Islet precursor cell (in vitro differentiated cells): ENCODE data around the gene SPIB.
"Not testable (repeated sequence)": the region's sequence is repeated elsewhere in the genome, so short reads cannot be mapped to it uniquely, and the experiment has no call there.

Experiments
- DNase-seq: peaks from one replicate; pipeline ENCODE4 v3.0.0-alpha.2; 2018

SPIB gene

DNA sequence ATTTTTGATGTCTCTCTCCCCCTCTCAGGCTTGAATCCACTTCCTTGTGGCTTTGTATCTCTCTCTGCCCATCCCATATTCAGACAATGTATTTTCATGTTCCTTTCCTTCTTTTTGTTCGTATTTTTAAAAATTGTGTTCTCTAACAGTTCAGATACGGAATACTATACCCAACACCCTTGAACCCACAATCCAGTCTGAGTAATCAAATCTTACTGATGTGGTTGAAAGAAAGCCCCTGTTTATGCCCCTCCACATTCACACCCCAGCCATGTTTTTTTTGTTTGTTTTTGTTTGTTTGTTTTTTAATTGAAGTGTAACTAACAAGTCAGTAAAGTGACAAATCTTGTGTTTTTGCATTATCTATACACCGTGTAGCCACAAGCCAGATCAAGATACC lies 1.4 kb downstream of the SPIB start:
- DNase-seq = no peak

DNA sequence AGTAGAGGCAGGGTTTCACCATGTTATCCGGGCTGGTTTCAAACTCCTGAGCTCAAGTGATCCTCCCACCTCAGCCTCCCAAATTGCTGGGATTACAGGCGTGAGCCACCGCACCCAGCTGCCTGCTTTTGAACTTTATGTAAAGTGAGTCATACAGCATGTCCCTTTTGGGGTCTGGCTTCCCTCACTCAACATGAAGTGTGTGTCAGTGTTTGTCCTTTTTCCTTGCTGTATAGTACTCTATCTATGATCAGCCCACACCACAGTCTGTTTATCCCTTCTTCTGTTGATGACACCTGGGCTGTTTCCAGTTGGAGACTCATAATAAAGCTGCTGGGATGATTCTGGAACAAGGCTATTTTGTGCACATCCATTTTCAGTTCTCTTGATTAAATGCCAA lies 2.1 kb downstream of the SPIB start:
- no peak for DNase-seq

DNA sequence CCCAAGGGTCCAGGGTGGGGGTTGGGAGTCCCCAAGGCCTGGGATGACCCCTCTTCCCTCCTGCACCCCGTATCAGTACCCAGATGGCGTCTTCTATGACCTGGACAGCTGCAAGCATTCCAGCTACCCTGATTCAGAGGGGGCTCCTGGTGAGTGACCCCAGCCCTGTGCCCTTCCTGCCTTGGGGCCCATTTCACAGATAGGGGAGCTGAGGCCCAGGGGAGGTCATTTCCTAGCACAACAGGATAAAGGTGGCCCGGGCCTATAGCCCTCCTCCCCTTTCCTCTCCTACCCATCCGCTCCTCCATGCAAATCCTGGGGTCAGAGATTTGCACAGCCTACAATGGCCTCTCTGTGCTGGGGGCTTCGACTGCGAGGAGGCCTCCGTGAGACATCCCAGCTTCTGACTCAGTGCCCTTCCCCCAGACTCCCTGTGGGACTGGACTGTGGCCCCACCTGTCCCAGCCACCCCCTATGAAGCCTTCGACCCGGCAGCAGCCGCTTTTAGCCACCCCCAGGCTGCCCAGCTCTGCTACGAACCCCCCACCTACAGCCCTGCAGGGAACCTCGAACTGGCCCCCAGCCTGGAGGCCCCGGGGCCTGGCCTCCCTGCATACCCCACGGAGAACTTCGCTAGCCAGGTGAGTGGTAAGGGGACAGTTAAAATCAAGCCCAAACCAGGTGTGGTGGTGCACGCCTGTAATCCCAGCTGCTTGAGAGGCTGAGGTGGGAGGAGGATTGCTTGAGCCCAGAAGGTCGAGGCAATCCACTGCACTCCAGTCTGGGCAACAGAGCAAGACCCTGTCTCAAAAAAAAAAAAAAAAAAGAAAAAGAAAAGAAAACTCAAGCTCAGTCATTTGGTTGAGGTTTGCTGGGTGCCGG lies 3.9 kb downstream of the SPIB start:
- no peak for DNase-seq

DNA sequence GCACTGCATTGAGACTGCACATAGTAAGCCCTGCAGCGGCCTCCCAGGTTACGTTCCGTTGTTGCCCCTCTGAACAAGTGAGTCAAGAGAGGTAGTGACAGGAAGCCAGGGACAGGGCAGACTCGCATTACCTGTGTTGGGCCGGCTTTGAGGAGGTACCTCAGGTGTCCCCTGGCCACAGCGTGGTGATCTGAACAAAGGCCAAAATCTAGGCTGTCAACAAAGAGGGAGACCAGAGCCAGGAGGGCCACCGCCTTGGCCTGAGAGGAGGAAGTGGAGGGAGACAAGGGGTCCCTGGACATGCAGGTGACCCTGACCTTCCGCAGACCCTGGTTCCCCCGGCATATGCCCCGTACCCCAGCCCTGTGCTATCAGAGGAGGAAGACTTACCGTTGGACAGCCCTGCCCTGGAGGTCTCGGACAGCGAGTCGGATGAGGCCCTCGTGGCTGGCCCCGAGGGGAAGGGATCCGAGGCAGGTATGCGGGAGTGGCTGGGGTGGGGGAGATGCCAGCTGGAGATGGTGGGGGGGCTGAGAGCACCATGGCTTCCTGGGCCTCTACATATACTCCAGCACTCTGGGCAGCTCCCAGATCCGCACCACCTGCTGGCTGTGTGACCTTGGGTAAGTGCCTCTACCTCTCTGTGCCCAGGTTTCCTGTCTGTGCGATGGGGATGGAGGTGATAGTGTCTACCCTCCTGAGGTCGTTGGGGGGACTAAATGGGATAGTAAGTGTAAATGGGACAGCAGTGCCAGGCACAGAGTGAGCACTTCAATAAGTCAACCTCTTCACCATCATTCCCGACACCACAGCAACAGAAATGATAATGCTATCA lies 4.8 kb downstream of the SPIB start:
- no peak for DNase-seq

DNA sequence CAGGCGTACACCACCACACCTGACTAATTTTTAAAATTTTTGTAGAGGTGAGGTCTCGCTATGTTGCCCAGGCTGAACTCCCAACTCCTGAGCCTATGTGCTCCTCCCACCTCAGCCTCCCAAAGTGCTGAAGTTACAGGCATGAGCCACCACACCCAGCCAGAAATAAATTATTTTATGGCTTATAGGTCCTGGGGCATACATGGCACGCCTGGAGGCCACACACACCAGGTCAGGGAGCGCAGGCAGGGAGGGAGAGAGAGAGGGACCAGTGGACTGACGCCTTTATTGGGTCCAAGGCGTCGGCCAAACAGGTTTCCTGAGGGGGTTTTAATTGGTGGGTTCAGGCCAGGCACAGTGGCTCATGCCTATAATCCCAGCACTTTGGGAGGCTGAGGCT lies 6.8 kb downstream of the SPIB start:
- no peak for DNase-seq

- DNase-seq = no peak
Observed at GRCh38 chr19:50427318-50427925, 8.7 kb downstream of the SPIB start.

GRCh38 chr19:50427997-50428425 lies 9.3 kb downstream of the SPIB start:
- DNase-seq = peak; percentile 90

- DNase-seq = no peak
Observed at GRCh38 chr19:50428772-50429463, 10.2 kb downstream of the SPIB start.

DNA sequence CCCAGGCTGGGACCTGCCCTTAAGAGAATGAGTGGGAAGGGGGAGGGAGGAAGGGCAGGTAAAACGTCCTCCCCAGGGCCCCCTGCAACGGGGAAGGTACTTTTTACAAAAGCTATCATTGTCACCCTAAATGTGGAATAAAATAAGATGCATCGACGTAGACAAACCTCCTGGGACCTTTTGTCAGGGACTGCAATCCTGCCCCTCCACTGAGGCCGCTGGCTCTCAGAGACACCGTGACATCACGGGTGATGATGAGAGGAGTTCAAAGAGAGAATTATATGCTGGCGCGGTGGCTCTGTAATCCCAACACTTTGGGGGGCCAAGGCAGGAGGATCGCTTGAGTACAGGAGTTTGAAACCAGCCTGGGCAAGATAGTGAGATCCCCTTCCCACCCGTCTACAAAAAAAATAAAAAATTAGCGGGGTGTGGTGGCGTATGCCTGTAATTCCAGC lies 12.2 kb downstream of the SPIB start:
- no peak for DNase-seq

- DNase-seq = peak; percentile 93
Observed at GRCh38 chr19:50431343-50432220, 12.8 kb downstream of the SPIB start.

GRCh38 chr19:50432221-50433028 lies 13.7 kb downstream of the SPIB start, which contains the start of gene MYBPC2:
Gene MYBPC2 (plus strand): TSS chr19:50432892. CDS start chr19:50432954, 62 bp downstream.
- DNase-seq = no peak

GRCh38 chr19:50433201-50434180 lies 14.8 kb downstream of the SPIB start:
- DNase-seq = no peak

- DNase-seq = no peak
Observed at GRCh38 chr19:50434525-50434924, 15.8 kb downstream of the SPIB start.

GRCh38 chr19:50435221-50435620 lies 16.5 kb downstream of the SPIB start:
- no peak for DNase-seq

- DNase-seq = no peak
Observed at GRCh38 chr19:50435627-50436026, 16.9 kb downstream of the SPIB start.

GRCh38 chr19:50437862-50438449 lies 19.2 kb downstream of the SPIB start:
- DNase-seq = no peak

GRCh38 chr19:50439130-50439529 lies 20.4 kb downstream of the SPIB start:
- DNase-seq = not testable (repeated sequence)

DNA sequence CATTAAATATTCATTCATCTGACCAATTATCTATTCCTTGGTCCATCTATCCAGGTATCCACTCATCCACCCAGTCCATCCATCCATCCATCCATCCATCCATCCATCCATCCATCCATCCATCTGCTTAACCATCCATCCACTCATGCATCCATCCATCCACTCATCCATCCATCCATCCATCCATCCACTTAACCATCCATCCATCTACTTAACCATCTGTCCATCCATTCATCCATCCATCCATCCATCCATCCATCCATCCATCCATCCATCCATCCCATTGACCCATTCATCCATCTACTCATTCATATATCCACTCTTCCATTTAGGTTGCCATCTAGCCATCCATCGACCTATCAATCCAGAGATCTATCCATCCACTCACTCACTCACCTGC lies 25.3 kb downstream of the SPIB start:
- DNase-seq = no peak

GRCh38 chr19:50447053-50447452 lies 28.3 kb downstream of the SPIB start:
- DNase-seq = no peak
